ENCODE results near the gene LHX1.

- no peak for TF ChIP-seq CTCF (IDR thresholded peaks at IDR 0.05)
- no peak for TF ChIP-seq POLR2A (IDR thresholded peaks at IDR 0.05)
Measured at GRCh38 chr17:36938566-36939051, 1.3 kb downstream of the LHX1 start.
